HepG2 (cell line): ENCODE data around the gene CPT1A. TPM values are rescaled to one million over a fixed set of nuclear protein-coding genes. Genes with fewer than 3 reads are reported as not detected.

Experiments used
- CBFB ChIP-seq: sonication (generic); formaldehyde crosslinking; IDR thresholded peaks from 2 replicates; pipeline ENCODE4 v1.4.0; 2020; ENCODE audit warnings: missing genetic modification reagents
- FOXJ3 ChIP-seq: sonication (generic); formaldehyde crosslinking; IDR thresholded peaks from 2 replicates; pipeline ENCODE4 v1.4.0; 2020; ENCODE audit warnings: missing genetic modification reagents, mild to moderate bottlenecking, borderline replicate concordance
- GATAD1 ChIP-seq: IDR thresholded peaks from 2 replicates; pipeline ENCODE4 v1.6.1; 2016; ENCODE audit warnings: missing genetic modification reagents, missing compliant biosample characterization
- KAT8 ChIP-seq: IDR thresholded peaks from 2 replicates; pipeline ENCODE4 v1.6.1; 2016; ENCODE audit warnings: missing genetic modification reagents, missing compliant biosample characterization
- KLF6 ChIP-seq: IDR thresholded peaks from 2 replicates; pipeline ENCODE4 v1.8.0; 2016; ENCODE audit warnings: missing biosample characterization, missing genetic modification reagents
- NCOR1 ChIP-seq: fragments of 200-600 bp; sonication (generic); IDR thresholded peaks from 2 replicates; pipeline ENCODE4 v1.7.0; 2017; ENCODE audit warnings: antibody characterized with exemption, low read length, borderline replicate concordance
- RBFOX2 ChIP-seq: fragments of 200-400 bp; formaldehyde crosslinking; IDR thresholded peaks from 2 replicates; pipeline ENCODE4 v1.6.1; 2017; ENCODE audit warnings: low read depth, mild to moderate bottlenecking, low read length
- SKI ChIP-seq: fragments of 450-650 bp; IDR thresholded peaks from one replicate; pipeline ENCODE4 v1.6.1; 2018; ENCODE audit warnings: mild to moderate bottlenecking; ENCODE audit not compliant: partially characterized antibody
- TARDBP ChIP-seq: sonication (generic); formaldehyde crosslinking; IDR thresholded peaks from 2 replicates; pipeline ENCODE4 v1.8.0; 2022; ENCODE audit warnings: mild to moderate bottlenecking, missing genetic modification reagents
- UBTF ChIP-seq: sonication (generic); formaldehyde crosslinking; IDR thresholded peaks from 2 replicates; pipeline ENCODE4 v1.4.0; 2020; ENCODE audit warnings: mild to moderate bottlenecking, missing genetic modification reagents
- ZFP36L2 ChIP-seq: sonication (generic); formaldehyde crosslinking; IDR thresholded peaks from 2 replicates; pipeline ENCODE4 v1.4.0; 2020; ENCODE audit warnings: missing genetic modification reagents
- ZNF10 ChIP-seq: sonication (generic); formaldehyde crosslinking; IDR thresholded peaks from 2 replicates; pipeline ENCODE4 v1.4.0; 2020; ENCODE audit warnings: mild to moderate bottlenecking, low read depth, missing genetic modification reagents, borderline replicate concordance
- ZNF430 ChIP-seq: sonication (generic); formaldehyde crosslinking; IDR thresholded peaks from 2 replicates; pipeline ENCODE4 v1.9.0; 2021; ENCODE audit warnings: mild to moderate bottlenecking, missing genetic modification reagents
- ZNF564 ChIP-seq: sonication (generic); formaldehyde crosslinking; IDR thresholded peaks from 2 replicates; pipeline ENCODE4 v1.8.1; 2023; ENCODE audit warnings: mild to moderate bottlenecking, missing genetic modification reagents
- ZNF598 ChIP-seq: sonication (generic); formaldehyde crosslinking; IDR thresholded peaks from 2 replicates; pipeline ENCODE4 v1.5.1; 2020; ENCODE audit warnings: mild to moderate bottlenecking, missing genetic modification reagents, borderline replicate concordance
- ZNF687 ChIP-seq: sonication (generic); formaldehyde crosslinking; IDR thresholded peaks from 2 replicates; pipeline ENCODE4 v1.5.1; 2020; ENCODE audit warnings: mild to moderate bottlenecking, missing genetic modification reagents, moderate library complexity
- ZNF776 ChIP-seq: sonication (generic); formaldehyde crosslinking; IDR thresholded peaks from 2 replicates; pipeline ENCODE4 v1.4.0; 2020; ENCODE audit warnings: mild to moderate bottlenecking, missing genetic modification reagents
- polyA plus RNA-seq, 8 experiments: library from polyadenylated mRNA; depleted of rRNA in 3 of 8; stranded (reverse) in 7 of 8; unstranded in 1 of 8; fragments of >200 nt; fragmentation: Illumina TruSeq in 4 of 8; extraction: Trizol in 4 of 8; gene quantifications; 2 replicates each; pipeline versions ENCODE4 v1.2.1 to v1.2.3, GENCODE V29; 2011 to 2016; ENCODE audit warnings: low read depth in 4 of 8, missing spikeins in 1 of 8, mixed read lengths in 1 of 8; ENCODE audit not compliant: insufficient read depth in 1 of 8
- total RNA-seq, 5 experiments: library from RNA; depleted of rRNA; stranded (reverse); fragments of >200 nt; fragmentation: Illumina TruSeq; extraction: Trizol; gene quantifications; 2 replicates each; pipeline ENCODE4 v1.2.3, GENCODE V29; 2016; ENCODE audit warnings: low read depth in 1 of 5
- TF ChIP-seq, protein P1 (sequence below): sonication (generic); formaldehyde crosslinking; IDR thresholded peaks from 2 replicates; pipeline ENCODE4 v1.4.0; 2020; ENCODE audit warnings: missing genetic modification reagents
- TF ChIP-seq, protein P2 (sequence below): IDR thresholded peaks from 2 replicates; pipeline ENCODE4 v1.6.1; 2016

CPT1A gene
- total and polyA plus RNA-seq, 2 of the 13 experiments (the other 11 are each of a cell fraction or from before 2014, with no cell fraction given): 7.0 to 7.1 TPM

- TF ChIP-seq ZNF598 (0 out of 2 replicates have a peak, but pooled peaks have one; percentile 19), ZNF564 (CRISPR knock-in tag) (peak; percentile 43; the same call in 1 of the 2 replicates), ZFP36L2 (CRISPR knock-in tag) (no peak), KLF6 (CRISPR knock-in tag) (0 out of 2 replicates have a peak, but pooled peaks have one; percentile 40), ZNF10 (no peak), CBFB (peak; percentile 32; the same call in 1 of the 2 replicates), SKI (peak; percentile 95), UBTF (CRISPR knock-in tag) (peak; percentile 66), ZNF430 (CRISPR knock-in tag) (0 out of 2 replicates have a peak, but pooled peaks have one; percentile 59), ZNF687 (CRISPR knock-in tag) (peak; percentile 91), FOXJ3 (CRISPR knock-in tag) (0 out of 2 replicates have a peak, but pooled peaks have one; percentile 42), ZNF776 (CRISPR knock-in tag) (no peak), TARDBP (0 out of 2 replicates have a peak, but pooled peaks have one; percentile 36), RBFOX2 (peak; percentile 89), GATAD1 (CRISPR knock-in tag) (peak; percentile 53; the same call in 1 of the 2 replicates), NCOR1 (peak; percentile 64; the same call in 1 of the 2 replicates), KAT8 (CRISPR knock-in tag) (peak; percentile 47; the same call in 1 of the 2 replicates)
- TF ChIP-seq, protein P1, sequence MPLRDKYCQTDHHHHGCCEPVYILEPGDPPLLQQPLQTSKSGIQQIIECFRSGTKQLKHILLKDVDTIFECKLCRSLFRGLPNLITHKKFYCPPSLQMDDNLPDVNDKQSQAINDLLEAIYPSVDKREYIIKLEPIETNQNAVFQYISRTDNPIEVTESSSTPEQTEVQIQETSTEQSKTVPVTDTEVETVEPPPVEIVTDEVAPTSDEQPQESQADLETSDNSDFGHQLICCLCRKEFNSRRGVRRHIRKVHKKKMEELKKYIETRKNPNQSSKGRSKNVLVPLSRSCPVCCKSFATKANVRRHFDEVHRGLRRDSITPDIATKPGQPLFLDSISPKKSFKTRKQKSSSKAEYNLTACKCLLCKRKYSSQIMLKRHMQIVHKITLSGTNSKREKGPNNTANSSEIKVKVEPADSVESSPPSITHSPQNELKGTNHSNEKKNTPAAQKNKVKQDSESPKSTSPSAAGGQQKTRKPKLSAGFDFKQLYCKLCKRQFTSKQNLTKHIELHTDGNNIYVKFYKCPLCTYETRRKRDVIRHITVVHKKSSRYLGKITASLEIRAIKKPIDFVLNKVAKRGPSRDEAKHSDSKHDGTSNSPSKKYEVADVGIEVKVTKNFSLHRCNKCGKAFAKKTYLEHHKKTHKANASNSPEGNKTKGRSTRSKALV (CRISPR knock-in tag): peak; percentile 95
- TF ChIP-seq, protein P2, sequence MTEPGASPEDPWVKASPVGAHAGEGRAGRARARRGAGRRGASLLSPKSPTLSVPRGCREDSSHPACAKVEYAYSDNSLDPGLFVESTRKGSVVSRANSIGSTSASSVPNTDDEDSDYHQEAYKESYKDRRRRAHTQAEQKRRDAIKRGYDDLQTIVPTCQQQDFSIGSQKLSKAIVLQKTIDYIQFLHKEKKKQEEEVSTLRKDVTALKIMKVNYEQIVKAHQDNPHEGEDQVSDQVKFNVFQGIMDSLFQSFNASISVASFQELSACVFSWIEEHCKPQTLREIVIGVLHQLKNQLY: peak; percentile 77
Observed at GRCh38 chr11:68839054-68839865, 2.5 kb downstream of the CPT1A start (continued).
